B cell (primary cell): ENCODE measurements around the gene COBL. TPM values are rescaled to one million over a fixed set of nuclear protein-coding genes. Genes with fewer than 3 reads are reported as not detected.

Experiments
- ATAC-seq: fragments of 200-7000 bp; cut with Tn5 transposase; one replicate; pipeline ENCODE4 v1.10.0; 2021; ENCODE audit warnings: low read depth, mild to moderate bottlenecking, moderate number of reproducible peaks, moderate library complexity
- CTCF ChIA-PET: fragments of 350-600 bp; sonication (Branson Sonifier 250); formaldehyde crosslinking; loops from one replicate; lab custom pipeline; 2021; ENCODE audit warnings: antibody characterized with exemption, inconsistent platforms; lab: Charles Lee
- POLR2A ChIA-PET: fragments of 350-600 bp; sonication (Branson Sonifier 250); formaldehyde crosslinking; loops from one replicate; lab custom pipeline; 2021; ENCODE audit warnings: antibody characterized with exemption; lab: Charles Lee
- DNase-seq: peaks from one replicate; pipeline ENCODE4 v3.0.0; 2013
- H2AFZ ChIP-seq: 2 replicates; pipeline ENCODE4 v1.6.1; 2012; ENCODE audit warnings: mild to moderate bottlenecking, low read depth, low read length; ENCODE audit not compliant: insufficient read depth, poor library complexity, severe bottlenecking
- H3K27ac ChIP-seq, 2 donors: 1 replicate in 1 of 2; 2 replicates in 1 of 2; pipeline ENCODE4 v1.5.1; 2012 to 2013; ENCODE audit warnings: low read length in 2 of 2, mild to moderate bottlenecking in 2 of 2, moderate library complexity in 1 of 2
- H3K27me3 ChIP-seq, 4 experiments: fragments of 200-600 bp in 1 of 4; sonication (generic) in 1 of 4; replicated peaks in 1 of 4; 1 replicate in 2 of 4; 2 replicates in 2 of 4; pipeline versions ENCODE4 v1.6.1 to v1.7.0; 2013 to 2016; ENCODE audit warnings: low read length in 3 of 4, mild to moderate bottlenecking in 2 of 4, mixed read lengths in 1 of 4, moderate library complexity in 1 of 4; ENCODE audit not compliant: insufficient read depth in 4 of 4, control insufficient read depth in 3 of 4; ENCODE audit errors: control extremely low read depth in 1 of 4
- H3K36me3 ChIP-seq, 2 experiments: replicated peaks in 1 of 2; 1 replicate in 1 of 2; 2 replicates in 1 of 2; pipeline versions ENCODE4 v1.6.1 to v1.7.1; 2013; ENCODE audit warnings: low read length in 1 of 2; ENCODE audit not compliant: insufficient read depth in 2 of 2, control insufficient read depth in 1 of 2; ENCODE audit errors: control extremely low read depth in 1 of 2, extremely low read depth in 1 of 2
- H3K4me1 ChIP-seq, 2 donors: fragments of 200-600 bp in 1 of 2; sonication (generic) in 1 of 2; 1 replicate in 1 of 2; 2 replicates in 1 of 2; pipeline versions ENCODE4 v1.5.1 to v1.6.1; 2013 to 2017; ENCODE audit warnings: low read length in 2 of 2; ENCODE audit not compliant: control insufficient read depth in 2 of 2, insufficient read depth in 2 of 2
- H3K4me2 ChIP-seq: replicated peaks from 2 replicates; pipeline ENCODE3; 2012; ENCODE audit warnings: mild to moderate bottlenecking, low read depth, low read length; ENCODE audit not compliant: poor library complexity, severe bottlenecking
- H3K4me3 ChIP-seq, 5 experiments: fragments of 200-600 bp in 1 of 5; sonication (generic) in 1 of 5; 1 replicate in 3 of 5; 2 replicates in 2 of 5; pipeline versions ENCODE4 v1.5.1 to v1.7.0; 2011 to 2016; ENCODE audit warnings: low read length in 4 of 5, mild to moderate bottlenecking in 4 of 5, low read depth in 2 of 5, control low read depth in 1 of 5, moderate library complexity in 1 of 5; ENCODE audit not compliant: insufficient read depth in 1 of 5; ENCODE audit errors: control extremely low read depth in 1 of 5, extremely low read depth in 1 of 5
- H3K79me2 ChIP-seq: fragments of 200-600 bp; sonication (generic); one replicate; pipeline ENCODE4 v1.6.0; 2016; ENCODE audit warnings: low read length; ENCODE audit not compliant: control insufficient read depth, insufficient read depth
- H3K9ac ChIP-seq: fragments of 200-600 bp; sonication (generic); 2 replicates; pipeline ENCODE4 v1.6.1; 2017; ENCODE audit warnings: mild to moderate bottlenecking, low read length, moderate library complexity
- H3K9me3 ChIP-seq, 3 donors: one replicate each; pipeline versions ENCODE4 v1.6.1 to v1.7.1; 2013; ENCODE audit warnings: low read length in 2 of 3; ENCODE audit not compliant: control insufficient read depth in 2 of 3, insufficient read depth in 1 of 3; ENCODE audit errors: control extremely low read depth in 1 of 3
- H4K20me1 ChIP-seq: 2 replicates; pipeline ENCODE4 v1.6.0; 2012; ENCODE audit warnings: mild to moderate bottlenecking, low read length; ENCODE audit not compliant: insufficient read depth, control insufficient read depth, poor library complexity, severe bottlenecking
- H3K27ac Mint-ChIP-seq: one replicate; pipeline ENCODE4 v1.8.0; 2021; ENCODE audit warnings: mixed read lengths
- H3K27me3 Mint-ChIP-seq: one replicate; pipeline ENCODE4 v1.8.0; 2021; ENCODE audit warnings: mixed read lengths
- H3K4me1 Mint-ChIP-seq: one replicate; pipeline ENCODE4 v1.8.0; 2021; ENCODE audit warnings: mixed read lengths
- H3K4me3 Mint-ChIP-seq: one replicate; pipeline ENCODE4 v1.8.0; 2021; ENCODE audit warnings: mixed read lengths
- H3K9me3 Mint-ChIP-seq: one replicate; pipeline ENCODE4 v1.8.0; 2022; ENCODE audit warnings: mixed read lengths; ENCODE audit not compliant: insufficient read depth
- EZH2 ChIP-seq: IDR thresholded peaks from 2 replicates; pipeline ENCODE4 v1.6.1; 2012; ENCODE audit warnings: borderline replicate concordance, low read depth, mild to moderate bottlenecking, moderate library complexity, low read length; ENCODE audit not compliant: insufficient read depth, poor library complexity, severe bottlenecking
- WGBS: methylation state at CpG from one replicate; pipeline ENCODE4 v1.1.5; 2013; ENCODE audit warnings: missing lambda C conversion rate; ENCODE audit not compliant: insufficient coverage; 5-methylcytosine and 5-hydroxymethylcytosine counted together
- intact Hi-C: fragments of 100-400 bp; cut with micrococcal nuclease; formaldehyde crosslinking; loops from one replicate; pipeline ENCODE4 v1.10.0; 2022
- polyA plus RNA-seq: library from polyadenylated mRNA; depleted of rRNA; stranded (reverse); fragments of >200 nt; gene quantifications from 2 replicates; pipeline ENCODE4 v1.2.3, GENCODE V29; 2012
- total RNA-seq, 2 donors: library from RNA; stranded (reverse); fragments of 120-200 nt in 1 of 2; gene quantifications; 1 replicate in 1 of 2; 2 replicates in 1 of 2; pipeline versions ENCODE4 v1.2.3 to v1.2.4, GENCODE V29; 2013 to 2022
- TF ChIP-seq, protein P1 (sequence below): fragments of 200-600 bp; IDR thresholded peaks from one replicate; pipeline ENCODE4 v1.8.0; 2022; ENCODE audit warnings: antibody characterized with exemption, mild to moderate bottlenecking

The COBL gene
- total and polyA plus RNA-seq, 2 donors (not counting 1 experiment from before 2014, with no cell fraction given) = not detected

DNA sequence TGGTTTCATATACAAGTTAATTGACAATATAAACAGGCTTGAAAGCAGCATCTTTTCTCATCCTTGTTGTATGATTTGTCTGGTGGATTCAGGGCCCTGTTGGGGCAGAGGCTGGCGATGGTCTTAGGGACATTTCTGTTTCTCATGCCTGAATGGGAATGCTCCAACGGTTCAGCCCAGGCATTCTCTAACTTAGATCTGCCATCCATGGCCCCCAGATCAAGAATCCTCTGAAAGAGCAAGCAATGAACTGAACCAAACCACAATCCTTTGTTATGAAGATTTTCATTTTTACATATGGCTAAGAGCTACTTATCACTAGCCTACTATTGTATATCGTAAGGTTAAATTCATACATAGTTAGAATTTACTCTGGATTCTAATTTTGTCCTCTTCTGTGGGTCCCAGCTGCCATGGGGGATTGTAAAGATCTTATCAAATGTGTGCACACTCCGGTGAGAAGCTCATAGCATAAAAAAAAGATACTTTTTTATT lies 163.9 kb downstream of the COBL start:
- H3K4me1 Mint-ChIP-seq = peaks cover 7% of the 10 kb centered on the region
- H3K27ac Mint-ChIP-seq = no peak overlapping the region
- no peak overlapping the region for H3K4me2 ChIP-seq
- no peak overlapping the region for H2AFZ ChIP-seq
- H3K4me3 Mint-ChIP-seq = no peak overlapping the region
- no peaks in the 10 kb centered on the region for H3K27me3 ChIP-seq
- H3K27ac ChIP-seq = no peak overlapping the region
- no peak overlapping the region for H3K9ac ChIP-seq
- H3K9me3 ChIP-seq = peaks cover 0 to 7% (median 0%) of the 10 kb centered on the region in 3 donors
- no peaks in the 10 kb centered on the region for H3K79me2 ChIP-seq
- WGBS = 0% methylated on average over 1 of the region's 4 CpGs
- DNase-seq (no peak), ATAC-seq (no peak)
- POLR2A ChIA-PET = no interaction called here
- H3K4me1 ChIP-seq = no peaks in the 10 kb centered on the region
- H3K4me3 ChIP-seq = no peak overlapping the region
- H3K27me3 Mint-ChIP-seq = peaks cover 11% of the 10 kb centered on the region
- TF ChIP-seq, protein P1, sequence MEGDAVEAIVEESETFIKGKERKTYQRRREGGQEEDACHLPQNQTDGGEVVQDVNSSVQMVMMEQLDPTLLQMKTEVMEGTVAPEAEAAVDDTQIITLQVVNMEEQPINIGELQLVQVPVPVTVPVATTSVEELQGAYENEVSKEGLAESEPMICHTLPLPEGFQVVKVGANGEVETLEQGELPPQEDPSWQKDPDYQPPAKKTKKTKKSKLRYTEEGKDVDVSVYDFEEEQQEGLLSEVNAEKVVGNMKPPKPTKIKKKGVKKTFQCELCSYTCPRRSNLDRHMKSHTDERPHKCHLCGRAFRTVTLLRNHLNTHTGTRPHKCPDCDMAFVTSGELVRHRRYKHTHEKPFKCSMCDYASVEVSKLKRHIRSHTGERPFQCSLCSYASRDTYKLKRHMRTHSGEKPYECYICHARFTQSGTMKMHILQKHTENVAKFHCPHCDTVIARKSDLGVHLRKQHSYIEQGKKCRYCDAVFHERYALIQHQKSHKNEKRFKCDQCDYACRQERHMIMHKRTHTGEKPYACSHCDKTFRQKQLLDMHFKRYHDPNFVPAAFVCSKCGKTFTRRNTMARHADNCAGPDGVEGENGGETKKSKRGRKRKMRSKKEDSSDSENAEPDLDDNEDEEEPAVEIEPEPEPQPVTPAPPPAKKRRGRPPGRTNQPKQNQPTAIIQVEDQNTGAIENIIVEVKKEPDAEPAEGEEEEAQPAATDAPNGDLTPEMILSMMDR = no peak
- TF ChIP-seq EZH2 = no peak
- intact Hi-C loops = no loop called here
- no peaks in the 10 kb centered on the region for H3K9me3 Mint-ChIP-seq
- no peaks in the 10 kb centered on the region for H4K20me1 ChIP-seq
- CTCF ChIA-PET = interaction anchor here (6.7 kb wide), 1 partner anchor 9 kb away, joined by 81 read pairs; no protein-coding TSS in a partner anchor
- H3K36me3 ChIP-seq = no peaks in the 10 kb centered on the region

- H3K79me2 ChIP-seq = no peaks in the 10 kb centered on the region
- ChIA-PET CTCF (interaction anchor here (6.7 kb wide), 1 partner anchor 11 kb away, joined by 81 read pairs; no protein-coding TSS in a partner anchor), POLR2A (no interaction called here)
- intact Hi-C loops = no loop called here
- no peaks in the 10 kb centered on the region for H3K9me3 Mint-ChIP-seq
- H3K36me3 ChIP-seq = no peaks in the 10 kb centered on the region
- H2AFZ ChIP-seq = no peak overlapping the region
- H3K27ac Mint-ChIP-seq = no peak overlapping the region
- H3K4me1 ChIP-seq = no peaks in the 10 kb centered on the region
- WGBS = 78% methylated on average over 2 of the region's 3 CpGs
- ATAC-seq = no peak
- H3K9me3 ChIP-seq = peaks cover 0 to 18% (median 10%) of the 10 kb centered on the region in 3 donors
- peaks cover 11% of the 10 kb centered on the region for H3K27me3 Mint-ChIP-seq
- DNase-seq = no peak
- no peak overlapping the region for H3K9ac ChIP-seq
- no peak for TF ChIP-seq EZH2
- TF ChIP-seq, protein P1 = no peak
- peaks cover 2% of the 10 kb centered on the region for H3K4me1 Mint-ChIP-seq
- no peak overlapping the region for H3K27ac ChIP-seq
- no peaks in the 10 kb centered on the region for H3K27me3 ChIP-seq
- no peak overlapping the region for H3K4me3 ChIP-seq
- H3K4me3 Mint-ChIP-seq = no peak overlapping the region
- H4K20me1 ChIP-seq = no peaks in the 10 kb centered on the region
- H3K4me2 ChIP-seq = no peak overlapping the region
These were observed 165.2 kb downstream of the COBL start for GRCh38 chr7:51151455-51151854.
